Cerebellar nuclear complex (tissue), 1 donor: ENCODE data around the gene C3orf52.

Source experiments
- DNase-seq, 2 experiments: peaks; one replicate each; lab custom pipeline; 2025; lab: John Stamatoyannopoulos, UW

The C3orf52 gene

DNA sequence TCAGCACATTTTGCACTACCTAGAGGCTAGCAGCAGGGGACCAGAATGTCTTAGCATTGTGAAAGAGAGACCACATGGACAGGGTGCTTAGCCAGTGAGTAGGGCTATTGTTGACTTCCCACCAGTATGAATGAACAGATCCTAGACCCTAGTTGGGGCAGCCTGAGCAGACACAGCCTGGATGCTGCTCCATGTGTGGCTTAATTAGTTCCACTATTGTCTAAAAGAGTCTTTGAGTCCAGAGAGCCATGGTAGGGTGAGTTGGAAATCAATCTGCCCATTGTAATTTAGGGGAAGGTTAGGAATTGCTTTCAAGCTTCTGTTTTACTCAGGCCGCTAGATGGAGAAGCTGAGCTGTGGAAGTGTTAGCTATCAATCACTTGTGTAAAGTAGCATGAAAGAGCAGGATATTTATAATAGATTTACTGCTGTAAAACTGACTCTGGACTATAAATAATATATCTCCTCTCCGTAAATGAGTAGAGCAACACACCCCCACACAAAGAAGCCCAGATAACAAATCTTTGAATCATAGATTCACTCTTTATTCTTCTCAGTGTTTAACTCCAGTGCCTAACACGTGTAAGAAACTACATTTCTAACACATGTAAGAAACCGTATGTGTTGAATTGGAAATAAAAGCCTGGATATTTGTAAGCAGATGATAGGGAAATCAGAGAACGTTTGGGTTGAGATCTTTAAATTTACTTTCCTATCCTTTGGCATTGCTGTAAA, 50.9 kb downstream of the C3orf52 start:
- DNase-seq = no peak

DNA sequence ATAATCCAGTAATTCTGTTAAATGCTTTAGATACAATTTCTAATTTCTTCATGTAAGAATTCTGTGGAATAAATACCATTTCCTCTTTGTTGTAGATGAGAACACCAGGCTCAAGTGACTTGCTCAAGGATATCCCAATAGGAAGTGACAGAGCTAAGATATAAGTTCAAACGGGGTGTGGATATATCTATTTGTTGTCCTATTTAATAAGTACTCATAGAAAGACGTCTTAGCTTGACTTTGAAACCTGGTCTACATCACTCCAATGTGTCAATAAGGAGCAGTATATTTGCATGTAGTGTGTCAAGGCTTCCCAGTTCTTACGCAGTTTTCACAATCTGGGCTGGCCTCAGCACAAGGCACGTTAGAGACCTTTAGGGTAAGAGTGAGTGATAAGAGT, 51.6 kb downstream of the C3orf52 start:
- DNase-seq = no peak

DNA sequence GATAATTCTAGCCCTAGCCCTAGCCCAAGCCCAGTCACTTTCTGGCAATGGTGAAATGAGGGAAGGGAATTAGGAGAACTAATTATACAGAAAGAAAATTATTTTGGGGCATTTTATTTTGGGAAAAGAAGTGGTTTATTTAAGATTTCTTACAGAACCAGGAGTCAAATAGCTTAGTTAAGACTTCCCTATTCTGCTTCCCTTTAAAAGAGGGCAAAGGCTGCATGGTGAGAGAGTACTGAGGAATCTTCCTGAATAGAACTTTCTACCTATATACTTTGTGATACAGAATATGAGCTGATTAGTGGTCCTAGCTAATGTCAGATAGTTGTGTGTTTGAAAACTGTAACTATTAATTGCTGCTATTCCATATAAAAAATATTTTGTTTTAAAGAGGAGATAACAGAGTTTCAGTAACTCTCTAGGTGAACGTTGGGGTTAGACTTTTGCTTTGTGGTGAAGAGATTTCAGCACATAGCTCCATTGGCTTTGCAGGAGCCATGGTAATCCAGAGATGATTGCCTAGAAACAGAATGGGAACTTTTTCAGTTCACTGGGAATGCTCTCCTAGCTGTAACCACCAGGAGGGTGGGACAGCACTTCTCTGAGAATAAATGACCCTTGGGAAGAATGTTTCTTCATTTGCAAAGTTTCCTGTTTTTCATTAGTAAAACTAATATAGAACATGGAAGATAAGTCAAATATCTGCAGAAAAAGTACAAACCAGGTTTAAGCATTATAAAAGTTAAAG, 52.2 kb downstream of the C3orf52 start:
- DNase-seq = no peak

DNA sequence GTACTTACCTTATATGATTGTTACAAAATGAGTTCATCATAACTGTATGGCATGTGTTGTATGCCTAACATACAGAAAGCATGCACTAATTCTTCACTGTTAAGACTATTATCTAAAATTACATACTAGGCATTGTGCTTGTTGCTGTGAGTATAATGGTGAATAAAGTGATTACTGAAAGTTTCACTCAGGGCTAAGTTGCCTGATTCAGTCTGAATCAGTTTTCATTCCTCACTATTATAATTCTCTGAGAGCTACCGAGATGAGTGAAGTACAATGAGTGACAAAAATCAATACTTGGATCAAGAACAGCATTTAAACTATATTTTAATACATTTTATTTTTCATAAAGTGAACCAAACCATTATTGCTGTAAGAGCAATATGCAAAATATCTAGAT, 54.4 kb downstream of the C3orf52 start:
- DNase-seq = no peak

DNA sequence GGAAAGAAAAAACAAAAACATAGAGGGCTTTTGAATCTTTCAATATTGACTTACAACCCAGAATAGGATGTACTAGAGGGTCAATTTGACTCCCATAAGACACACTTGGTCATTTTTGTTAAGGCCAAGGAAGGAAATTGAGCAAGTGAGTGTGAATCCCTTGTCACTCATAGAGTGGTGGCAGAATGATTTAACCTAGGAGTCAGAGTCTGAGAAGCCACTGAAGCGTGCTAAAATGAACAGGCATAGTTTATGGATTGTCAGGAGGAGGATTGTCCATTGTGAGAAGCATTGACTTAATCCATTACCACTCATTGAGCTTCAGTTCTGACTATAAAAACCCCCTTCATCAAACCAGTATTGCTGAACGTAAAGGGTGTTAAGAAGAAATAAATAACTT, 55.1 kb downstream of the C3orf52 start:
- no peak for DNase-seq

DNA sequence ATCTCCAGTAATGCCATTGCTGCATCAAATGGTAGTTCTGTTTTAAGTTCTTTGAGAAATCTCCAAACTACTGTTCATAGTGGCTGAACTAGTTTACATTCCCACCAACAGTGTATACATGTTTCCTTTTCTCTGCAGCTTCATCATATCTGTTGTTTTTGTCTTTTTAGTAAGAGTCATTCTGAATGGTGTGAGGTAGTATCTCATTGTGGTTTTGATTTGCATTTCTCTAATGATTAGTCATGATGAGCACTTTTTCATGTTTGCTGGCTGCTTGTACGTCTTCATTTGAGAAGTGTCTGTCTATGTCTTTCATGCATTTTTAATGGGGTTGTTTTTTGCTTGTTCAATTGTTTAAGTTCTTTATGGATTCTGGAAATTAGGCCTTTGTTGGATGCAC, 57.1 kb downstream of the C3orf52 start:
- DNase-seq = no peak

DNA sequence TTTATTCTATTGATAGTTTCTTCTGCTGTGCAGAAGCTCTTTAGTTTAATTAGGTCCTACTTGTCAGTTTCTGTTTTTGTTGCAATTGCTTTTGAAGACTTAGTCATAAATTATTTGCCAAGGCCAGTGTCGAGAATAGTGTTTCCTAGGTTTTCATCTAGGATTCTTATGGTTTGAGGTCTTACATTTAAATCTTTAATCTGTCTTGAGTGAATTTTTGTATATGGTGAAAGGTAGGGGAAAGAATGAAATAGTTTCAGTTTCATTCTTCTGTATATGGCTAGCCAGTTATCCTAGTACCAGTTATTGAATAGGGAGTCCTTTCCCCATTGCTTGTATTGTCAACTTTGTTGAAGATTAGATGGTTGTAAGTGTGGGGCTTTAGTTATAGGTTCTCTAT, 57.5 kb downstream of the C3orf52 start:
- no peak for DNase-seq

DNA sequence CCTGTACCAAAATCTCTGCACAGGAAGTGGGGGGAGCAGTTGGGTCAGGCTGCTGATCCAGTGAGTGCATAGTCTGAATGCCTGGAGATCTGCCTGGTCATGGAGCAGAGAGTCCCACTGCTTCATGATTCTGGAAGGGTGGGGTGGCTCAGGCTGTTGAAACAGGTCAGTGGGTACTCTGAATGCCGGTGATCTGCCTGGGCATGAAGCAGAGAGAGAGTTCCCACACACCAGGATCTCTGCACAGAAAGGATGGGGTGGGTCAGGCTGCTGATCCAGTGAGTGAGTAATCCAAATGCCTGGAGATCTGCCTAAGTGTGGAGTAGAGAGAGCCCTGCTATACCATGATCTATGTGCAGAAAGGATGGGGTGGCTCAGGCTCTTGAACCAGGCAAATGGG, 62.9 kb downstream of the C3orf52 start:
- no peak for DNase-seq

DNA sequence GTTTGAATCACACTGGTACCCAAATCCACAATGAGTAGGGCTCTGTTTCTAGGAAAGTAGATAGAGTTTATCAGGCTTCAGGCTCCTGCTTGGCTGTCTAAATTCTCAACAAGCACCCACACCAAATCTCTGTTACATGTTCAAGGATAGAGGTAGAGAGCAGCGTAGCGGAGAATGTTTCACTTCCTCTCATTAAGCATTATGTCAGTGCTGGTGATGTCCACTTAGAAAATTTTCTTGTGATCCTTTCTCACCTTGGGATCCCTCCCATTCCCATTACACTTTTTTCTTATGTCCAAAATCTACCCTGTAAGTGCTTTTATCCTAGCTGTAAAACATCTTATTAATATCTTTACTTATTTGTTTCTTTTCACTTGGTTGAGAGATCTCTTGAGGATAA, 81.6 kb downstream of the C3orf52 start:
- DNase-seq = no peak
